ENCODE results near the gene RTBDN.

The RTBDN gene

DNA sequence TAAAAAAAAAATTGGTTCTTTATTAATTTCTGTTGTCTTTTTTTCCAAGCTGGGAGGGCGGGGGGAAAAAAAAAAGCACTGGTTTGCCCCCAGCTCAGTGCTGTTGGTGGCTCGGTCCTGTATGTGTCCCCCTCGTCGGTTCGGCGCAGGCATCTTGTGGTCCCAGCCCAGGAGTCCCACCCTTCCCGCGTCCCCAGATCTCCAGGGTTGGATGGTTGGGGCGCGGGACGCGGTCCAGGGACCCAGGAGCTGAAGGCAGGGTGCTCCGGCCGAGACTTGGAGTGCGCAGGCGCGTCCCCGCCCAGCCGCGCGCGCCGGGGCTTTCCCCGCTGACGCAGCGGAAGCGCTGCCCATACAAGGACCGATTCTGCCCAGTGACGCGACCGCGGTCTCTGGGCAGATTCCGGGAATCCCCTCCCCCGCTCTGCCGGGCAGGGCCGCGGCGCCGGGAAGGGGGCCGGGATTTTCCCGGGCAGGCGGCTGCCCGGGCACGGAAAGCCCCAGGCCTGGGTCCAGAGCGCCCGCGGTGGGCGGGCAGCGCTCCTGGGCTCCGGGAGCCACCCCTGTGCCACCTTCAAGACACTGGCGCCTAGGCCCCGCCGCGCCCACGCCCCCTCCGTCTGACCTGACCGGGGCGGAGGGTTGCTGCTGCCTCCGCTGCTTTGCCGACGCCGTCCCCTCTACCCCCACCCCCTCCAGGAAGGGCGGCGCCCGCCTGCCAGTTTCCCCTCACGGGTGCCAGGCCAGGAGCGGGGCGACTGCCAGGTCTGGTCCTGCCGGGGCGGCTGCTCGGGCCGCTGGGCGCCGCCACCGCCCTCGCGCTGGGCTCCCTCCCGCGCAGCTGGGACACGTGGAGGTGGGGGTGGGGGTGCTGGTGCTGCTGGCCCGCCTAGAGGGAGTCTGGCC lies 40.8 kb downstream of the RTBDN start:
- peak overlapping the region; percentile 69 for H3K4me3 ChIP-seq (ENCODE audit: low read depth, low read length)

GRCh38 chr19:12792853-12793289 lies 41.5 kb downstream of the RTBDN start:
- peak overlapping the region; percentile 69 for H3K4me3 ChIP-seq (ENCODE audit: low read depth, low read length)

DNA sequence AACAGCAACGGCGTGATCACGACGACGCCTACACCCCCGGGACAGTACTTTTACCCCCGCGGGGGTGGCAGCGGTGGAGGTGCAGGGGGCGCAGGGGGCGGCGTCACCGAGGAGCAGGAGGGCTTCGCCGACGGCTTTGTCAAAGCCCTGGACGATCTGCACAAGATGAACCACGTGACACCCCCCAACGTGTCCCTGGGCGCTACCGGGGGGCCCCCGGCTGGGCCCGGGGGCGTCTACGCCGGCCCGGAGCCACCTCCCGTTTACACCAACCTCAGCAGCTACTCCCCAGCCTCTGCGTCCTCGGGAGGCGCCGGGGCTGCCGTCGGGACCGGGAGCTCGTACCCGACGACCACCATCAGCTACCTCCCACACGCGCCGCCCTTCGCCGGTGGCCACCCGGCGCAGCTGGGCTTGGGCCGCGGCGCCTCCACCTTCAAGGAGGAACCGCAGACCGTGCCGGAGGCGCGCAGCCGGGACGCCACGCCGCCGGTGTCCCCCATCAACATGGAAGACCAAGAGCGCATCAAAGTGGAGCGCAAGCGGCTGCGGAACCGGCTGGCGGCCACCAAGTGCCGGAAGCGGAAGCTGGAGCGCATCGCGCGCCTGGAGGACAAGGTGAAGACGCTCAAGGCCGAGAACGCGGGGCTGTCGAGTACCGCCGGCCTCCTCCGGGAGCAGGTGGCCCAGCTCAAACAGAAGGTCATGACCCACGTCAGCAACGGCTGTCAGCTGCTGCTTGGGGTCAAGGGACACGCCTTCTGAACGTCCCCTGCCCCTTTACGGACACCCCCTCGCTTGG lies 42.1 kb downstream of the RTBDN start:
- peak overlapping the region; percentile 69 for H3K4me3 ChIP-seq (ENCODE audit: low read depth, low read length)

DNA sequence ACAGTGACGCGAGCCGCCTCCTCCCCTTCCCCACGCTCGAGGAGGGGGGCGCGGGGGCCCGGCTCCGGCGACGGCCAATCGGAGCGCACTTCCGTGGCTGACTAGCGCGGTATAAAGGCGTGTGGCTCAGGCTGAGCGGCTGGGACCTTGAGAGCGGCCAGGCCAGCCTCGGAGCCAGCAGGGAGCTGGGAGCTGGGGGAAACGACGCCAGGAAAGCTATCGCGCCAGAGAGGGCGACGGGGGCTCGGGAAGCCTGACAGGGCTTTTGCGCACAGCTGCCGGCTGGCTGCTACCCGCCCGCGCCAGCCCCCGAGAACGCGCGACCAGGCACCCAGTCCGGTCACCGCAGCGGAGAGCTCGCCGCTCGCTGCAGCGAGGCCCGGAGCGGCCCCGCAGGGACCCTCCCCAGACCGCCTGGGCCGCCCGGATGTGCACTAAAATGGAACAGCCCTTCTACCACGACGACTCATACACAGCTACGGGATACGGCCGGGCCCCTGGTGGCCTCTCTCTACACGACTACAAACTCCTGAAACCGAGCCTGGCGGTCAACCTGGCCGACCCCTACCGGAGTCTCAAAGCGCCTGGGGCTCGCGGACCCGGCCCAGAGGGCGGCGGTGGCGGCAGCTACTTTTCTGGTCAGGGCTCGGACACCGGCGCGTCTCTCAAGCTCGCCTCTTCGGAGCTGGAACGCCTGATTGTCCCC lies 42.9 kb downstream of the RTBDN start, which contains the start of gene JUNB:
TSS of gene JUNB (plus strand) at position 142 of the 706 bp plus-strand sequence. CDS start at position 428, 286 bp downstream.
- peak within 1 kb of the TSS; percentile 69 for H3K4me3 ChIP-seq (ENCODE audit: low read depth, low read length)

DNA sequence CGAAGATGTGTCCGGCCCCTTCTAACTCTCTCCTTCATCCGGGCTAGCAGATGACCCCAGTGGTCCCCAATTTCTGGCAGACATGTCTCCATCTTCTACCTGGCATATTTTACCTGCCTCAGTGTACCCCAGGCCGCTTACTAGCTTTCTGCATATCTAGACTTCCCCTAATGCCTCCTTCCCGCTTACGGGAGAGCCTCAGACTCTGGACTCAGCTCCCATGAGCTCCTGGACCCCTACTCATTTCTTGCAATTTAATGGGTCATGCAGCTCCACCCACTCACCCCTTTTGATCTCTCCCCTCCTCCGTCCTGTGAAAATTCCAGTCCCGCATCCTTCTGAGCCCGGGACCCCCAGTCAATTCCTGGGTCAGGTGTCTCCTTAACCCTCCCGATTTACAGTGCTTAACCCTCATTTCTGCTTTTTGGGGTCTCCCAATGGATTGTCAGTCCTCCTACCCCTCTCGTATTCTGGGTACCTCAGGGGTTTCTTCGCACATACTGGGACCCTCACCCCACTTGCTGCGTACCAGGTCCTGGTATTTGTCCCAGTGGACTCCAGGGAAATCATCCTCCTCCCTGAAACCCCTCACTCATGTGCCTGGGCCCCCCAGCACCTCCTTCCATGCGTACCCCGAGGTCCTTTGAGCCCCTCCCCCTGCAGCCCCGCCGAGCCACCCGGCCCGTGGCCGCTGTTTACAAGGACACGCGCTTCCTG lies 43.6 kb downstream of the RTBDN start:
- H3K4me3 ChIP-seq (ENCODE audit: low read depth, low read length) = peak overlapping the region; percentile 69

DNA sequence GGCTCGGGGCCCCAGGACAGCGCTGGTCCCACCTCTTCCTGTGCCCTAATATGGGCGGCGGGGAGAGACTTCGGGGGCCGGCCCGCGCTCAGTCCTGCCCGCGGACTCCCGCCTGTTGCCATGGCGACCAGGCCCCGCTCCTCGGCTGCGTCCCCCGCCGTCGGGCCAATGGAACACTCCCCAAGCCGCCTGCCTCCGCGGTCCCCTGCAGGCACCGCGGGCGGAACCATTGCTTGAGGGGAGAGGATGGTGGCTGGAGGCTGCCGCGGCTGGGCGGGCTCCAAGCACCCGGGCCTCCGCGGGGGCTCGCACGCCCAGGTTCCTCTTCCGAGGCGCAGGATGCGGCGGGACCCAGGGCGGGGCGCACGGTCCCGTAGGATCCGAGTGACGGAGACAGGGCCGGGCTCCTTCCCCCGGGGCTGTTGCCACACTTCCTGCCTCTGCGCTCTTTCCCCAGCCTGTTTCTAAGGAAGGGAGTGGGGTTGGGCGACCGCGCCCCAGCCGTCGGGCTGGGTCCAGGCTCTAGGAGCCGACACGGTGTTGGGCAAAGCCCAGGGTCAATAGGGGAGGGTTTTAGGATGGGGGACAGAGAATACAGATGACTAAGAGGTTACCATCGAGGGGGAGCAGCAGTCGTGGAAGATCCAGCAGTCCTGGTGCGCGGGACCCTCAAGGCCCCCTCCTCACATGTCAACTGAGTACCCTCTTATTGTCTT lies 44.3 kb downstream of the RTBDN start:
- H3K4me3 ChIP-seq (ENCODE audit: low read depth, low read length) = peak overlapping the region; percentile 5

GRCh38 chr19:12789098-12789903 lies 45.1 kb downstream of the RTBDN start:
- H3K4me3 ChIP-seq (ENCODE audit: low read depth, low read length) = peak overlapping the region; percentile 35

GRCh38 chr19:12788682-12789097 lies 45.7 kb downstream of the RTBDN start:
- H3K4me3 ChIP-seq (ENCODE audit: low read depth, low read length) = no peak overlapping the region

- H3K4me3 ChIP-seq (ENCODE audit: low read depth, low read length) = no peak overlapping the region
Observed at GRCh38 chr19:12788042-12788681, 46.2 kb downstream of the RTBDN start.

DNA sequence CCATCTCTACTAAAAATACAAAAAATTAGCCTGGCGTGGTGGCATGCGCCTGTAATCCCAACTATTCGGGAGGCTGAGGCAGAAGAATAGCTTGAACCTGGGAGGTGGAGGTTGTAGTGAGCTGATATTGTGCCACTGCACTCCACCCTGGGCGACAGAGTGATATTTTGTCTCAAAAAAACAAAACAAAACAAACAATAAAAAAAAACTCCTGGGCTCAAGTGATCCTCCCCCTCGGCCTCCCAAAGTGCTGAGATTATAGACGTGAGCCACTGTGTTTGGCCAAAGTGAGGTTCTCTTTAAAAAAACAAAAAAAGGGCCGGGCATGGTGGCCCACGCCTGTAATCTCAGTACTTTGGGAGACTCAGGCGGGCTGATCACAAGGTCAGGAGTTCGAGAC lies 46.9 kb downstream of the RTBDN start:
- H3K4me3 ChIP-seq (ENCODE audit: low read depth, low read length) = no peak overlapping the region

DNA sequence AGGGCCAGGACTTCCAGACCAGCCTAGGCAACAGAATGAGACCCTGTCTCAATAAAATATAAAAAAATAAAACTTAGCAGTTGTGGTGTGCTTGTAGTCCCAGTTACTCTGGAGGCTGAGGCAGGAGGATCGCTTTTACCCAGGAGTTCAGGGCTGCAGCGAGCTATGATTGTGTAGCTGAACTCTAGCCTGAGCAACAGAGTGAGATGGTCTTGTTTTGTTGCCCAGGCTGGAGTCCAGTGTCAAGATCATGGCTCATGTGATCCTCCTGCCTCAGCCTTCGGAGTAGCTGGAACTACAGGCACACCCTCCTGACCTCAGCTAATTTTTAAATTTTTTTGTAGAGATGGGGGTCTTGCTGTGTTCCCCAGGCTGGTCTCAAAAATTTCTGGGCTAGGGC lies 47.4 kb downstream of the RTBDN start:
- no peak overlapping the region for H3K4me3 ChIP-seq (ENCODE audit: low read depth, low read length)

GRCh38 chr19:12786141-12786870 lies 48.1 kb downstream of the RTBDN start:
- H3K4me3 ChIP-seq (ENCODE audit: low read depth, low read length) = no peak overlapping the region

DNA sequence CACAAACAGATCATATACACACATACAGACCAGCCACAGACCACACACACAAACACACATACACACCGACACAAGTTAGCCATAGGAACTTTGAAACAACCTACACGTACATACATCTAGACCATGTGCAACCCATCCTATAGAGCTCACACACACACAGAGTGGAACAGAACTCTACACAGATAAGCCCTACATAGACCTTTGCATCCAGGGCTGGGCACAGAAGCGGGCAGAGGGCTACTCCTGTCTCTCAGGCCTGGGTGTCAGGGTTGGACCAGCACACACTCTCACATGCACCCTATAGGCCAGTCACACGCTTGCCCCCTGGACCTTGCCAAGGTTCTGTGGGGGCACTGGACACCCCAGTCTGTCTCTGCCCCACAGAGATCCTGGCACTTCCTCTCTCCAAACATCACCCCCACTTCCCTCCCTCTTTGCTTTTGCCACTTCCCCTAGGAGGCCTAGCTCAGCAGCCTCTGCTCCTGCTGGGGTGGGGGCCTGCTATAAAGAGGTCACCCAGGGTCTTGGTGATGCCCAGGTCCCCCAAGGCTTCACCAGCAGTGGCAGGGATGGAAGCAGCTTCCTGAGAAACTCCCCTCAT lies 48.8 kb downstream of the RTBDN start:
- no peak overlapping the region for H3K4me3 ChIP-seq (ENCODE audit: low read depth, low read length)

GRCh38 chr19:12784871-12785430 lies 49.4 kb downstream of the RTBDN start:
- no peak overlapping the region for H3K4me3 ChIP-seq (ENCODE audit: low read depth, low read length)

DNA sequence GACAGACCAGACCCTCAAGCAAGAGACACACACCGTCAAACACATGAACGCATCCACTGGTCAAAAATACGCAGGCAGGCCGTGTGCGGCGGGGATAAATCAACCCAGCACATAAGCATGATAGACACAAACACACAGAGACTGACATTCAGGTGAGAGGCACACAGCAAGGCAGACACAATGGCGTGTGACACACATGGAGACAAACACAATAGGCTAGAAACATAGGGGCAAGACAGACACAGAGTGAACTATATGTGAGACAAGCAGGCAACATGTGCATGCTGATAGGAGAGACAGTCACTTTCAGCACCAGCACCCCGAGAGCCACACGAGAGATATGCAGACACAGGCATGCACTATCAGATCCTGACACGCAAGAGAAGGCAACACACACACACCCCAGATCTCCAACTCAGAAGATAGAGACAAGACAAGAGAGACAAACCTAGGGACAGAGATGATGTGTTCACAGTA lies 49.9 kb downstream of the RTBDN start:
- H3K4me3 ChIP-seq (ENCODE audit: low read depth, low read length) = no peak overlapping the region

GRCh38 chr19:12783849-12784393 lies 50.5 kb downstream of the RTBDN start:
- no peak overlapping the region for H3K4me3 ChIP-seq (ENCODE audit: low read depth, low read length)

Data from iPS-11a (cell line).